GM19452 (cell line): Measurements from ENCODE around the gene POLR2E.
"Not testable (repeated sequence)": the region's sequence is repeated elsewhere in the genome, so short reads cannot be mapped to it uniquely, and the experiment has no call there.

ENCODE experiments used
- ATAC-seq: cut with Tn5 transposase; IDR thresholded peaks from one replicate; pipeline ENCODE4 v1.9.1; 2021; ENCODE audit not compliant: unreplicated experiment

POLR2E gene

DNA sequence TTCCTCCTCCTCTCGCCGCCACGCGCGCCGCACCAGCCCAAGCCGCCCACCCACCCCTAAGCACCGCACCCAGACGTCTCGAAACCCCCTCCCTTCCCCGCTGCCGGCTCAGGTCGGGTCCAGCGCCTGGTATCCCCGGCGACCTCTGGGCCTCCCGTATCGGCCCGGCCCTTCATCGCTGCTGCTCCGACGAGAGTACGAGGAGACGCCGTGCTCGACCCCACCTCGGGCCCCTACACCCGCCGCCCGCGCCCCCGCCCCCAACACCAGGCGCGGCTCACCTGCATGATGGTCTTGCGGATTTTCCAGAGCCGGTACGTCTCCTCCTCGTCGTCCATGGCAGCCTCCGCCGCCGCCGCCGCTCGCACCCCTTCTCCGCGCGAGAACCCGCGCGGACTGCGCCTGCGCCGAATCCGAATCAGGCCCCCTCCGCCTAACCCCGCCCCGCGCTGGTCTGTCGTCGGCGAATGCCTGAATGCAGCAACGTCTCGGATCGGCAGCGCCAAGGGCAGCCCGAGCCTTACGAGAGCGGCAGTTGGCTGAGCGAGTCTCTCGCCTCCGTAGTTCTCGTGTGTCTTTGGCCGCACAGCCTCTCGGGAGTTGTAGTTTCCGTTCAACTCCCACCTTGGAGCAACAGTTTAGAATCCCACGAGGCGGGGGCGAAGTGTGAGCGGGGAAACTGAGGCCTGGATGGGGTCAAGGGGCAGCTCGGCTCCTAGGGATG lies at the start of gene POLR2E:
TSS of gene POLR2E (minus strand) at position 398 of the 724 bp plus-strand sequence. CDS start at position 338, 60 bp downstream.
- ATAC-seq: peak; percentile 74

DNA sequence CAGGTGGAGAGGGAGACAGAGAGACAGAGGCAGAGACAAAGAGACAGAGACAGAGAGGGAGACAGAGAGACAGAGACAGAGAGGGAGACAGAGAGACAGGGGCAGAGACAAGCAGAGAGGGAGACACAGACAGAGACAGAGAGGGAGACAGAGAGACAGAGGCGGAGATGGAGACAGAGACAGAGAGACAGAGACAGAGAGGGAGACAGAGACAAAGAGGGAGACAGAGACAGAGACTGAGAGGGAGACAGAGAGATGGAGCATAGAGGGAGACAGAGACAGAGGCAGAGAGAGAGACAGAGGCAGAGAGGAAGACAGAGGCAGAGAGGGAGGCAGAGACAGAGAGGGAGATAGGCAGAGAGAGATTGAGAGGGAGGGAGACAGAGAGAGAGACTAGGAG lies 49.6 kb upstream of the POLR2E start:
- ATAC-seq: no peak

DNA sequence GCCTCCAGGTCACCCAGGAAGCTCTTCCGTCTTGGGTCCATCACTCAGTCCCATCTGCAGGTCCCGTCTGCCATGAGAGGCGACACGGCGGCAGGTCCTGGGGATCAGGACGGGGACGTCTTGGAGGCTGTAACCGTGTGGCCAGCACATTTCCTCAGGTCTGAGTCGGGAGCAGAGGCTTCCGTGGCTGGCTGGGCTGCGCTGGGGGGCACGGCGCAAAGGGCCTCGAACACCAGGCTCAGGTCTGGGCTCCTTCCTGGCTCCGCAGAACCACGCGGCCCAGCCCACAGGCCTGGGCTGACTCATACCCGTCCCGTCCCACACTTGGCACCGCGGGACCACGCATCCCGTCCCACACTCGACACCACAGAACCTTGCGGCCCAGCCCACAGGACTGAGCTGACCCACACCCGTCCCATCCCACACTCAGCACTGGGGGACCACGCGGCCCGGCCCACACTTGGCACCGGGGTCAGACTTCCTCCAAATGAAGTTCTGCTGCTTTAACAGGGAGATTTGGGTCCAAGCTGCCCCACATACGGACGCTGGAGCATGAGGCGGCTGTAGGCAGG lies 48.7 kb upstream of the POLR2E start:
- ATAC-seq: no peak

DNA sequence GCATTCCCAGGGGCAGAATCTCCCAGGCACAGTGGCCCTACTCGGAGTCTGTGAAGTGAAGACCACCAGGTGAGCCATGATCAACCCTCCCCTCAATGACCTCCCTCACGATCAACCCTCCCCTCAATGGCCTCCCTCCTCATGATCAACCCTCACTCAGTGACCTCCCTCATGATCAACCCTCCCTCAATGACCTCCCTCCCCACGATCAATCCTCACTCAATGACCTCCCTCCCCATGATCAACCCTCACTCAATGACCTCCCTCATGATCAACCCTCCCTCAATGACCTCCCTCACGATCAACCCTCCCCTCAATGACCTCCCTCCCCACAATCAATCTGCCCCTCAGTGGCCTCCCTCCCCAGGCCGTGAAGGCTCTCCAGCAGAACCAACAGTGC lies 46.8 kb upstream of the POLR2E start:
- no peak for ATAC-seq

DNA sequence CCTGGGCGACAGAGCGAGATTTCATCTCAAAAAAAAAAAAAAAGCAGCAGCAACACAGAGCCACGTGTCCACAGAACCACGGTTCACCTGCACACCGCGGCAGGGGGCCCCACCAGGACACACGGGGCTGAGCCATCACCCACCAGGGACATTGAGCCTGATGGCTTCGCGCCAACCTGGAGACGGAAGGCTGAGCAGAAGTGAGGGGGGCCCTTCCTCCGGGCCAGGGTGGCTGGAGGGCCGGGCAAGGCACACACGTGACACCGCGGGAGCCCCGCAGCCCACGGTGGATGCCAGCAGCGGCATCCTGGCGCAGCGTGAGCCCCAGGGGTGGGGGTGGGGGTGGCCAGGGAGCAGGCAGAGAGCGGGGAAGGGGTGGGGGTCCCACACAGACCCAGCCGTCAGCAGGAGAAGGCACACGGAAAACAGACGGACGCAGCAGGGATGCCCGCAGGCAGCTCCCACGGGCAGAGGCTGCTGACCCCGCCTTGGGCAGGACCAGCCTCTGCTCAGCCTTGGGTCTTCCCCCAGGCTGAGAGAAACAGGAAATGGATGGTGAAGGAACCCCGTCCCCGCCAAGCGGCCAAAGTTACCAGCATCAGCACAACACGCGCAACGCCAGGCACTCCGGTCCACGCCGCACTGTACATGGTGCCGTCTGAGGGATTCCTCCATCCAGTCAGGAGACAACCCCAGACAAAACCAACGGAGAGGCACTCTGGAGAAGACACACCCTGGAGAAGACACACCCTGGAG lies 45.3 kb upstream of the POLR2E start:
- no peak for ATAC-seq

DNA sequence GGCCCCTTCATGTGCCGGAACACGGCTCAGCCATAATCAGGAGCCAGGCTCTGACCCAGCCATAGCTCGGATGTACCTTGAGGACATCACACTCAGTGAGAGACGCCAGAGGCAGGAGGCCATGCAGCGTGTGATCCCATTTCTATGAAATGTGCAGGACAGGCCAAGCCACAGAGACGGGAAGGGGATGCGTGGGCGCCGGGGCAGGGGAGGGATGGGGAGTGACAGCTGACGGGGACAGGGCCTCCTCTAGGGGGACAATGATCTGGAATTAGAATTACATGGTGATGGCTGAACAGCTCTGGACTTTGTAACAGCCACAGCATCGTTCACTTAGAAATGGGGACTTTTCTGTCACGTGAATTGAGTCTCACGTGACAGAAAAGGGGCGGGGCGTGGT lies 44.0 kb upstream of the POLR2E start:
- ATAC-seq: no peak

DNA sequence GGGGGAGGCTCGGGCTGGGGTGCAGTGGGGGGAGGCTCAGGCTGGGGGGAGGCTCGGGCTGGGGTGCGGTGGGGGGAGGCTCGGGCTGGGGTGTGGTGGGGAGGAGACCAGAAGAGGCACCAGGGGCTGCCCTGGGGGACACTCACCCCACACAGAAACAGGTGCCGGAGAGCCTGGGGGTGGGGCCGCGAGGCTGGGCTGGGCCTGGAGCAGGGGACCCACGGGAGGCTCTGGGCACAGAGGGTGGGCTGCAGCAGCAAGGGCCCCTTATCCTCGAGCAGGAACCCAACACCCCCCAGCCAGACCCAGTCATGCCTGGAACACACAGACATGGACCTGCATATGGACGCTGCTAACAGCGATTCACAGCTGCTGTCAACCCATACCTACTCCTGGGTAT lies 42.9 kb upstream of the POLR2E start:
- ATAC-seq: no peak

DNA sequence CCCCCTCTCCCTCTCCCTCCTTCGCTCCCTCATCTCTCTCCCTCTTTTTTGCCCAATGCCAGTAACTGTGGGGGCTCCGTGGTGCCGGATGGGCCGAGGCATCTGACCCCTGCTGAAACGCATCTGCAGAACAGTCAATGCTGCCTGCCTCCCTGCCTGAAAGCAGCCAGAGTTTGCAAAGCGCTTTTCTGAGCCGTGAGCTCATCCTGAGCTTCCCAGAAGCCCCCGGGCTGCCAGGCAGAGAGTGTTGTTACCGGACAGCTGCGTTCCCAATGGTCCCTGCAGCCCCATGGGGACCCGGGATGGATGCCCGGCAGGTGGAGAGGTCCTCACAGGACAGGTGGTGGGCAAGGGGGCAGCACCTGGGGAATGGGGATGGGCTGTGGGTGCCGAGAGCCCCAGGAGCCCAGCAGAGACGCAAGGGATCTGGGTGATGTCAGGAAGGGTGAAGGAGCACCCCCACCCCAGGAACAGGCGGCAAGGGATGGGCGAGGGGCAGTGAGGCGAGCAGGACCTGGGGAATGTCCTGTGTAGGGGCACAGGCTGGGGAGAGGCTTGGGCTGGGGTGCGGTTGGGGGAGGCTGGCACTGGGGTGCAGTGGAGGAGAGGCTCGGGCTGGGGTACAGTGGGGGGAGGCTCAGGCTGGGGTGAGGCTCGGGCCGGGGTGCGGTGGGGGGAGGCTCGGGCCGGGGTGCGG lies 41.6 kb upstream of the POLR2E start:
- no peak for ATAC-seq

DNA sequence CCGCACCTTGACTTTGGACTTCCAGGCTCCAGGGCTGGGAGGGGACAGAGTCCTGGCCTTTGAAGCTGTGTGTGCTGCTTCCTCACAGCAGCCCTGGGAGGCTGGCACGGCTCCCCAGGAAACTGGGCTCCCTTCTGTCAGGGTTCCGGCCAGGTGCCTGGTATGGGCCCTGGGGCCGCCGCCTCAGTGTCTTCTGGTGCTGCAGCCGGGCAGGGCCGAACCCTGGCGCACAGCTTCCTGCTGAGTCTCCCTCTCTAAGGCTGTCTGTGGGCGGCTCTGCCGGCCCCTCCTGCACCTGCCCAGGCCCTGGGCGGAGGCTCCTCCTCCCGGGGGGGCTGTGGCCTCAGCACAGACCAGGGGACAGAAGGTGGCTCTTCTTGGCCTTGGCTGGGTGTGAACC lies 41.0 kb upstream of the POLR2E start:
- no peak for ATAC-seq

DNA sequence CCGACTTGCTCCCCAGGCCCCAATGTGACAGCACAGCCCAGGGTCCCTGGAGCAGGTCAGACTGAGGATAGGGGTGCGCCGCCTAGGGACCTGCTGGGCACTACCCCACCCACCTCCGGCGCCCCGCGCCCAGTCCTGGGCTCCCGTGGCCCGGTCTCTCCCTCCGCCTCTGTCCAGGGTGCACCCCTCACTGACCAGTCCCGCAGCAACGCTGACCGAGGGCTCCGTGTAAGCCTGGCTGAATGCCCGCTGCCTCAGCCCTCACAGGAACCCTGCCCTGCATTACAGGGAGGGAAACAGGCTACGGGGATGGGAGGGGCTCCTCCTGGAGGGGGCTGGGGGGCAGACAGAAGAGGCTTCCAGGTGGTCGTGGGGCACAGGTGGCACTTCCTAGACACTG lies 40.3 kb upstream of the POLR2E start:
- no peak for ATAC-seq

DNA sequence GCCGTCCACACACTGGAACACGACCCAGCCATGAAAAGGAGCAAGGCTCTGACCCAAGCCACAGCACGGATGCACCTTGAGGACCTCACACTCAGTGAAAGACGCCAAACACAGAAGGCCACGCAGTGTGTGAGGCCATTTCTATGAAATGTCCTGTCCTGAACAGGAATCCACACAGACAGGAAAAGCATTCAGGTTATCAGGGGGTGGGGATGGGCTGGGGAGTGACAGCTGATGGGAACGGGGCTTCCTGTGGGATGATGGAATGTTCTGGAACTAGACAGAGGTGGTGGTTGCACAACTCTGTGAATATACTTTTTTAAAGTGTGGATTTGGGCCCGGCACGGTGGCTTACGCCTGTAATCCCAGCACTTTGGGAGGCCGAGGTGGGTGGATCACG lies 39.3 kb upstream of the POLR2E start:
- no peak for ATAC-seq

DNA sequence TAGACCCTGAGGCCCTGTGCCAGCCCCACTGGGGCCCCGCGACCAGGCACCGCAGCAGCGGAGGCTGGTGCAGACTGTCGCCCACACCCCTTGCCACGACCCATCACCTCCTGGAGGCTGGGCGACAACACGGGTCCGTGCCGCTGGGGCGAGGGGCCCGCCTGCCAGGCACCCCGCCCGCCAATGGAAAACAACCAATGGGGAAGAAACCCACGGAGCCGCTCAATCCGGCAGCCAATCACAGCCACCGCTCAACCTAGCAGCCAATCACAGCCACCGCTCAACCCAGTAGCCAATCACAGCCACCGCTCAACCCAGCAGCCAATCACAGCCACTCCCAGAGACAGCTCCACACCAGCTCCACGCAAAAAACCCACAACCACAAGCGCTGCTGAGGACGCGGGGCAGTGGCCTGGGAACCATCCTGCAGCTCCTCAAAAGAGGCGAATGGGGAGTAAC lies 38.3 kb upstream of the POLR2E start:
- ATAC-seq: no peak

DNA sequence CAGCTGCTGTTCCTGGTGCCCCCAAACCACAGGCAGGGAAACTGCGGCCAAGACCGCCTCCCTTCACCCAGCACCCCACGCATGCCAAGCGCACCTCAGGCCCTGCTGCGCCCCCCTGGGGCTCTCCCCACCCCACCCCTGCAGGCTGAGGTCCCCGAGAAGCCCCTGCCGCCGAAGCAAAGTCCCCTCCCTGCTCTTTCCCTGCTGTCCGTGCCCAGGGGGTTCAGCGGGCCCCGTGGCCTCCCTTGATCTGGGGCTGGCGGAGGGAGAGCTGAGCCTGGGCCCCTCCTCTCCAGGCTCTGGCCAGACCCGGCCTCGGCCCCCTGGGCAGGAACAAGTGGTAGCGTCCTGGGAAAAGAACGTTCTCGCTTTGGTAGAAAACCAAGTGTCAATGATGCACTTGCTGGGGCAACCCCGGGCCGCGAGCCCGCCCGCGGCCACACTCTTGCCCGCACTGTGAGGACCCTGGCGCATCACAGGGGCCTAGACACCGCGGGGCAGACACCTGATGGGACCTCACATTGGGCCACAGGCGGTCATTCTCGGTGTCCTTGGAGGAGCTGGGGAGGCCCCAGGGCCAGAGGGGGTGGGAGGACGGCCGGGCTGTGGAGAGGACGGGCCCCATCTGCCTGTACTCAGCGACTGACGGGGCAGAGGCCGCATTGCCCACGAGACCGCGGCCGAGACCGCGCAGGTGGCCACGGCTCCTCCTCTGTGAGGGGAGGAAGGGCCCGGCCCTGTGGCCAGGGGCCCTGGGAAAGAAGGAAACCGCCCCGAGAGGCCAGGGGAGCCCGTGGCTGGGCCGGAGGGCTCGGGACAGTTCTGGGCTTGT lies 37.6 kb upstream of the POLR2E start:
- peak; percentile 8 for ATAC-seq

DNA sequence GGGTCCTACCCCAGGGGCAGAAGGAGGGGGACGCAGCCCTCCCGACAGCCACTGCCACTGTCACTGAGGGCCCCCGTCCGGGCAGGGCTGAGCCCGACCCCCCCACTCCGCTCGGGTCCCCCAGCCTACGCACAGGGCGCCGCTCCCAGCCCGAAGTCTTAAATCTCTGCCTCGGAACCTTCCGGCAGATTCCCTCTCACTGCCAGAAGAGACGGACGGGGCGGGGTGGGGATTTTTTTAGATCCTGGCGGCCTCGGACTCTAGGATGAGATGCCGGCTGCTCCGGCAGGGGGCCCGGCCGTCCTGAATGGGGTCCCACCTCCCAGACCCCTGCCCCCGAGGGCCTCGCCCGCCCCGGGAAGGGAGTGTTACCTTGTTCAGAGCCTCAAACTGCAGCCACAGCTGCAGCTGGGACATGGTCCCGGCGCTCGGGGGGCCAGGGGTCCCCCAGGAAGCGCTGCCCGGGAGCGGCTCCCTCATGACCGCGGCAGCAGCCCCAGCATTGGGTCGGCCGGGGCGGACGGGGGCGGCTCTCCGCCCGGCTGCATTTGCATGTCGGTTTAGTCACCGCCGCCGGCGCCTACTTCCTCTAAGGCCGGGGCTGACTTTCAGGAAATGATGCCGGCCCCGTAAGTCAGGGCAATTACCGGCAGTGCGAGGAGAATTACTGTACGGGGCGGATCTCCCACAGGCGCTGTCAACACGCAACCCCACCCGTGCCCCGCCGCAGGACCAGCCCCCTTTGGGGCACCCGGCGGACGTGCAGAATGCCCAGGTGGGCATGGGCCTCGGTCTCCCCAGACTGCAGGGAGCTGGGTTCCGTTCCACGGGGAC lies 36.8 kb upstream of the POLR2E start:
- ATAC-seq: peak; percentile 46

DNA sequence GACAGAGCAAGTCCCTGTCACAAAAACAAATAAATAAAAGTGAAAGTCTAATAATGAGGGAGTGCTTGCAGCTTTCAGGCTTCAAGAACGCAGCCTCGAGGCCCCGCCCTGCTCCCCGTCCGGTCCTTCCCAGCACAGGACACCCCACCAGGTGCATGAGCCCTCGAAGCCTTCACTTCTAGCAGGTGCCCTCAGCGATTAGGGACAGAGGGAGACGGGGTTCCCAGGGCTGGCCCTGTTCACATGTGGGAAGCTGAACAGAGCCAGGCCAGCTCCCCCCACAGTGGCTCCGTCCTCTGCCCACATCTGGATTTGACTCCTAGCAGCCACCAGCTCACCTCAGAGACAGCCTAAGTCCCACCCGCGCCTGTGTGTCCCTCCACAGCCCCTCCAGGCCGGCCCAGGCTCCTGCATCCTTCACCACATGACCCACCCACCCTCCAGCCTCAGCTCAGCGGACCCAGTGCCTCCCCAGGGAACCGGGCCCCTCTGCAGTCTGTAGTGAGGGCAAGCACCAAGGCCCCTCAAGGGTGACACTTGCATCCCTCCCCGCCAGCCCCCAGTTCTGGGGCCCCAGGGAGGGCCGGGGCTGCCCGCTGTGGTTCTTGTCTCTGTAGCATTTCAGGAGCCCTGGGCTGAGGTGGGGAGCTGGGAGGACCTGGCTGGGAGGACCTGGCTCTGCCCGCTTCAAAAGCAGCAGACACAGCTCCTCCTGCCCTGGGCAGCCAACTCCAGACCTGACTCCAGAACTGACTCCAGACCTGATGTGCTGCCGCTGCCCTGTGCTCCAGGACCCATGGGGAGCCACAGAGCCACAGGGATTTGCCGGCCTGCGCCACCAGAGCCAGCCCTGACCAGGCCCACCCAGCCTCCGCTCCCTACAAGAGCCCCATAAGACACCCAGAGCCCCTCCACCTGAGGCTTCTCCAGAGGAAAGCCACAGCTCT lies 35.9 kb upstream of the POLR2E start:
- ATAC-seq: no peak

DNA sequence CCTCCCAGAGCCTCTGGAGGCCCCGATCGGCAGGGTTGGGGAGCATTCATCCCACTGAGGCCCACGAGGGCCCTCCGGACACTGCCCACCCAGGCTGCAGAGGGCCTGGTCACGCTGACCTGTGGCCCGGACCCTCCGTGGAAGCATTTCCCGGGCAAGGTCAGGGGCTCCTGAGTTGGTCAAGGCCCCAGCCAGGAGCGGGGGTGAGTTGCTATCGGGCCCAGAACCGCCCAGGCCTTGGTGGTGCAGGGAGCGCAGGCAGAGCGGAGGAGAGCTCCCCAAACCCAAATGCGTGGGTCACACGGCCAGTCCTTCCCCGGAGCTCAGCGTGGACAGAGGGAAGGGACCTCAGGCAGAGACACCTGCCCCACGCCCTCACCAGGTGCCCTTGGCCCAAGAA lies 34.4 kb upstream of the POLR2E start:
- ATAC-seq: no peak

DNA sequence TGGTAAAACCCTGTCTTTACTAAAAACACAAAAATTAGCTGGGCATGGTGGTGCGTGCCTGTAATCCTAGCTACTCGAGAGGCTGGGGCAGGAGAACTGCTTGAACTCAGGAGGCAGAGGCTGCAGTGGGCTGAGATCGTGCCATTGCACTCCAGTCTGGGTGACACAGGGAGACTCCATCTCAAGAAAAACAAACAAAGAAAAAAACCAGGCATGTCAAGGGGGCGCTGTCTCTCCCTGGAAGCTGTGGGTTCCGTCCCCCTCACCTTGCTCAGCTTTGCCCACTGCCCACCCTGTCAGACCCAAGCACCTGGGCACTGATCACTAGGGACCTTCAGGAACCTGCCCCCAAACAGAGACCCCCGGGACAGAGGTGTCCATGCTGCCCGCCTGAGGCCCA lies 33.9 kb upstream of the POLR2E start:
- not testable (repeated sequence) for ATAC-seq

DNA sequence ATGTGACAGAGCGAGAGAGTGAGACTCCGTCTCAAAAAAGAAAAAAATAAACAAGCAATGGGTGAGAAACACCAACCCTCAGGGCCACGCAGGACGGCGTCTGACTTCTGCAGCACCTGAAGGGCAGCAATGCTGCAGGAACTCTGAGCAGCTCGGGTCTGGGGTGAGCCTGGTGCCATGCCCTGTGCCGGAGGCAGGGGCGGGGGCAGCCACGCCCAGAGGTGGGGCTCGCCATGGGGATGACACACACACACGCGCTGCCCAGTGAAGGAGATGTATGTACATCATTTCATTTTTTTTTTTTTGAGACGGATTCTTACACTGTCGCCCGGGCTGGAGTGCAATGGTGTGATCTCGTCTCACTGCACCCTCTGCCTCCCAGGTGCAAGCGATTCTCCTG lies 32.9 kb upstream of the POLR2E start:
- no peak for ATAC-seq
